H9 (cell line): ENCODE data around the gene CPT1A. TPM values are rescaled to one million over a fixed set of nuclear protein-coding genes. Genes with fewer than 3 reads are reported as not detected.

Experiments used
- DNase-seq: peaks from one replicate; pipeline ENCODE4 v3.0.0-alpha.2; 2017
- H2AFZ ChIP-seq: one replicate; pipeline ENCODE4 v1.6.1; 2013; ENCODE audit warnings: mild to moderate bottlenecking, low read length, control low read depth, moderate library complexity
- H2AK5ac ChIP-seq: 2 replicates; pipeline ENCODE4 v1.6.1; 2013; ENCODE audit warnings: low read length, control low read depth, mixed read lengths; ENCODE audit not compliant: insufficient read length
- H2BK120ac ChIP-seq: one replicate; pipeline ENCODE4 v1.6.1; 2013; ENCODE audit warnings: low read depth, mild to moderate bottlenecking, low read length, control low read depth, inconsistent platforms; ENCODE audit not compliant: poor library complexity, severe bottlenecking
- H2BK12ac ChIP-seq: 2 replicates; pipeline ENCODE4 v1.6.1; 2013; ENCODE audit warnings: low read length, control low read depth, mixed read lengths, low read depth; ENCODE audit not compliant: insufficient read length
- H2BK15ac ChIP-seq: 2 replicates; pipeline ENCODE4 v1.6.1; 2013; ENCODE audit warnings: low read depth, low read length, control low read depth
- H2BK20ac ChIP-seq: one replicate; pipeline ENCODE4 v1.6.1; 2013; ENCODE audit warnings: low read depth, mild to moderate bottlenecking, low read length, control low read depth, inconsistent platforms; ENCODE audit not compliant: poor library complexity, severe bottlenecking
- H2BK5ac ChIP-seq: 2 replicates; pipeline ENCODE4 v1.6.1; 2013; ENCODE audit warnings: low read length, control low read depth, mixed read lengths; ENCODE audit not compliant: insufficient read length
- H3K14ac ChIP-seq: 2 replicates; pipeline ENCODE4 v1.6.1; 2013; ENCODE audit warnings: low read length, control low read depth; ENCODE audit not compliant: insufficient read depth
- H3K18ac ChIP-seq: 2 replicates; pipeline ENCODE4 v1.6.1; 2013; ENCODE audit warnings: low read depth, mild to moderate bottlenecking, mixed read lengths, low read length, control low read depth; ENCODE audit not compliant: insufficient read length
- H3K23ac ChIP-seq: 2 replicates; pipeline ENCODE4 v1.6.1; 2013; ENCODE audit warnings: low read length, control low read depth, mixed read lengths, low read depth; ENCODE audit not compliant: insufficient read length
- H3K23me2 ChIP-seq: 2 replicates; pipeline ENCODE4 v1.6.1; 2013; ENCODE audit warnings: low read depth, mild to moderate bottlenecking, mixed read lengths, low read length, control low read depth; ENCODE audit not compliant: insufficient read length, poor library complexity, severe bottlenecking
- H3K27ac ChIP-seq: 2 replicates; pipeline ENCODE4 v1.5.1; 2013; ENCODE audit warnings: low read length, control low read depth, mixed read lengths, low read depth; ENCODE audit not compliant: insufficient read length
- H3K27me3 ChIP-seq: 2 replicates; pipeline ENCODE4 v1.6.1; 2013; ENCODE audit warnings: low read length, control low read depth, inconsistent platforms; ENCODE audit not compliant: insufficient read depth
- H3K4ac ChIP-seq: 2 replicates; pipeline ENCODE4 v1.6.1; 2013; ENCODE audit warnings: low read depth, mild to moderate bottlenecking, control low read depth, inconsistent platforms, low read length, moderate library complexity
- H3K4me1 ChIP-seq: 2 replicates; pipeline ENCODE4 v1.6.1; 2013; ENCODE audit warnings: low read length, control low read depth, inconsistent platforms; ENCODE audit not compliant: insufficient read depth
- H3K4me2 ChIP-seq: 2 replicates; pipeline ENCODE4 v1.6.1; 2013; ENCODE audit warnings: low read length, control low read depth, mixed read lengths; ENCODE audit not compliant: insufficient read length, insufficient read depth
- H3K56ac ChIP-seq: 2 replicates; pipeline ENCODE4 v1.6.1; 2013; ENCODE audit warnings: low read depth, mild to moderate bottlenecking, mixed read lengths, low read length, control low read depth; ENCODE audit not compliant: insufficient read length
- H3K79me1 ChIP-seq: 2 replicates; pipeline ENCODE4 v1.6.1; 2013; ENCODE audit warnings: low read depth, mild to moderate bottlenecking, moderate library complexity, low read length, control low read depth, inconsistent platforms; ENCODE audit not compliant: insufficient read depth, poor library complexity, severe bottlenecking
- H3K79me2 ChIP-seq: 2 replicates; pipeline ENCODE4 v1.6.1; 2013; ENCODE audit warnings: low read length, control low read depth, inconsistent platforms; ENCODE audit not compliant: insufficient read depth
- H3K9ac ChIP-seq: 2 replicates; pipeline ENCODE4 v1.6.1; 2013; ENCODE audit warnings: low read length, control low read depth, mixed read lengths; ENCODE audit not compliant: insufficient read length; ENCODE audit errors: extremely low read depth
- H3K9me3 ChIP-seq: one replicate; pipeline ENCODE4 v1.6.1; 2013; ENCODE audit warnings: low read depth, low read length, inconsistent platforms; ENCODE audit not compliant: control insufficient read depth
- H3T11ph ChIP-seq: one replicate; pipeline ENCODE4 v1.6.1; 2013; ENCODE audit warnings: mild to moderate bottlenecking, low read length, control low read depth, inconsistent platforms
- H4K20me1 ChIP-seq: one replicate; pipeline ENCODE4 v1.6.1; 2013; ENCODE audit not compliant: control insufficient read depth, insufficient read length, insufficient read depth
- H4K5ac ChIP-seq: 2 replicates; pipeline ENCODE4 v1.6.1; 2013; ENCODE audit warnings: low read depth, mild to moderate bottlenecking, mixed read lengths, low read length, control low read depth; ENCODE audit not compliant: insufficient read length
- H4K8ac ChIP-seq: replicated peaks from 2 replicates; pipeline ENCODE4 v1.6.1; 2013; ENCODE audit warnings: low read length, control low read depth, mixed read lengths, low read depth; ENCODE audit not compliant: insufficient read length
- H4K91ac ChIP-seq: 2 replicates; pipeline ENCODE4 v1.6.1; 2013; ENCODE audit warnings: low read depth, mild to moderate bottlenecking, moderate library complexity, mixed read lengths, low read length, control low read depth; ENCODE audit not compliant: insufficient read length
- H3K27ac Mint-ChIP-seq, 3 experiments: 2 replicates in 2 of 3; 3 replicates in 1 of 3; pipeline ENCODE4 v1.8.0; 2020 to 2021; ENCODE audit warnings: mixed read lengths in 3 of 3, mild to moderate bottlenecking in 1 of 3, moderate library complexity in 1 of 3
- H3K27me3 Mint-ChIP-seq: 2 replicates; pipeline ENCODE4 v1.8.0; 2021; ENCODE audit warnings: low read depth, mild to moderate bottlenecking, moderate library complexity, mixed read lengths
- H3K36me3 Mint-ChIP-seq, 3 experiments: 2 replicates in 2 of 3; 3 replicates in 1 of 3; pipeline ENCODE4 v1.8.0; 2020 to 2021; ENCODE audit warnings: low read depth in 3 of 3, mixed read lengths in 3 of 3; ENCODE audit not compliant: insufficient read depth in 1 of 3
- H3K4me1 Mint-ChIP-seq, 2 experiments: 2 replicates each; pipeline ENCODE4 v1.8.0; 2020; ENCODE audit warnings: mixed read lengths in 2 of 2
- H3K4me3 Mint-ChIP-seq, 2 experiments: 2 replicates in 1 of 2; 3 replicates in 1 of 2; pipeline ENCODE4 v1.8.0; 2020 to 2021; ENCODE audit warnings: mild to moderate bottlenecking in 2 of 2, mixed read lengths in 2 of 2, moderate library complexity in 1 of 2
- H3K9me3 Mint-ChIP-seq, 2 experiments: 2 replicates in 1 of 2; 3 replicates in 1 of 2; pipeline ENCODE4 v1.8.0; 2020; ENCODE audit warnings: mild to moderate bottlenecking in 2 of 2, mixed read lengths in 2 of 2, moderate library complexity in 1 of 2
- WGBS: extraction: QIAGEN DNeasy Blood & Tissue Kit; methylation state at CpG from one replicate; pipeline ENCODE4 v1.1.7; 2013; ENCODE audit warnings: missing lambda C conversion rate, low lambda C conversion rate, mixed read lengths; ENCODE audit not compliant: insufficient read length; ENCODE audit errors: extremely low coverage; 5-methylcytosine and 5-hydroxymethylcytosine counted together
- total RNA-seq: library from RNA; stranded (reverse); gene quantifications from 2 replicates; pipeline ENCODE4 v1.2.1, GENCODE V29; 2021
- TF ChIP-seq, protein P1 (sequence below): fragments of 200-600 bp; sonication (generic); conservative IDR thresholded peaks from 3 replicates; pipeline ENCODE4 v1.8.0; 2021; ENCODE audit warnings: antibody characterized with exemption, mild to moderate bottlenecking

Gene CPT1A
- total RNA-seq, 1 experiment from 2014 or later, result 7.5 TPM

DNA sequence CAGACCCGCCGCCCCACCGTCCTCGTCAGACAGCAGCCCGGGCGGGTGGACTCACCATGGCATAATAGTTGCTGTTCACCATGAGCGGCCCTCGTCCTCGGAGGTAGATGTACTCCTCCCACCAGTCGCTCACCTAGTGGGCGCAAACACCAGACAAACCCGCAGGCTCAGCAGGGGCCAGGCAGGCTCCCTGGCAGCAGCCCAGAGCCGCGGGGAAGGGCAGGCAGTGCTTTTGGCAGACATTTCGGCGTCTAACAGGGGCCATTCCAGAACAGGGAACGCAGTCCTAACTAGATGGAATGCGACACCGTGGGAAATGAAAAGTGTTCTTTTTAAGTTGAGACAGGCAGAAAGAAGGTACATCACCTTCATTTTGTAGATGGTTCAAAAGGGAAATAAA lies 44.9 kb downstream of the CPT1A start:
- no peak for DNase-seq
- H3K27me3 Mint-ChIP-seq, result no peaks in the 10 kb centered on the region

More for the DNA sequence above, 44.9 kb downstream of the CPT1A start:
- Histone ChIP-seq H4K91ac (no peak overlapping the region), H4K20me1 (no peaks in the 10 kb centered on the region), H3K18ac (no peak overlapping the region), H3K27me3 (no peaks in the 10 kb centered on the region), H3K4me2 (no peak overlapping the region), H2BK20ac (no peak overlapping the region), H2BK120ac (no peak overlapping the region), H3T11ph (no peak overlapping the region), H3K9ac (no peak overlapping the region), H3K79me1 (no peaks in the 10 kb centered on the region), H3K4ac (no peak overlapping the region), H2AFZ (no peak overlapping the region), H3K56ac (no peak overlapping the region), H3K79me2 (no peaks in the 10 kb centered on the region), H2BK5ac (no peak overlapping the region), H4K8ac (no peak overlapping the region), H3K23me2 (no peaks in the 10 kb centered on the region), H2BK15ac (no peak overlapping the region), H3K27ac (no peak overlapping the region), H3K9me3 (no peaks in the 10 kb centered on the region), H4K5ac (no peak overlapping the region), H3K4me1 (no peaks in the 10 kb centered on the region), H3K23ac (no peak overlapping the region), H2AK5ac (no peak overlapping the region), H3K14ac (no peak overlapping the region), H2BK12ac (no peak overlapping the region)
- TF ChIP-seq, protein P1, sequence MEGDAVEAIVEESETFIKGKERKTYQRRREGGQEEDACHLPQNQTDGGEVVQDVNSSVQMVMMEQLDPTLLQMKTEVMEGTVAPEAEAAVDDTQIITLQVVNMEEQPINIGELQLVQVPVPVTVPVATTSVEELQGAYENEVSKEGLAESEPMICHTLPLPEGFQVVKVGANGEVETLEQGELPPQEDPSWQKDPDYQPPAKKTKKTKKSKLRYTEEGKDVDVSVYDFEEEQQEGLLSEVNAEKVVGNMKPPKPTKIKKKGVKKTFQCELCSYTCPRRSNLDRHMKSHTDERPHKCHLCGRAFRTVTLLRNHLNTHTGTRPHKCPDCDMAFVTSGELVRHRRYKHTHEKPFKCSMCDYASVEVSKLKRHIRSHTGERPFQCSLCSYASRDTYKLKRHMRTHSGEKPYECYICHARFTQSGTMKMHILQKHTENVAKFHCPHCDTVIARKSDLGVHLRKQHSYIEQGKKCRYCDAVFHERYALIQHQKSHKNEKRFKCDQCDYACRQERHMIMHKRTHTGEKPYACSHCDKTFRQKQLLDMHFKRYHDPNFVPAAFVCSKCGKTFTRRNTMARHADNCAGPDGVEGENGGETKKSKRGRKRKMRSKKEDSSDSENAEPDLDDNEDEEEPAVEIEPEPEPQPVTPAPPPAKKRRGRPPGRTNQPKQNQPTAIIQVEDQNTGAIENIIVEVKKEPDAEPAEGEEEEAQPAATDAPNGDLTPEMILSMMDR, result no peak
- Mint-ChIP-seq H3K36me3 (0 out of 7 replicates have a peak, but pooled peaks cover 0 to 4% (median 0%) of the 10 kb centered on the region in 3 experiments), H3K4me3 (no peak overlapping the region), H3K4me1 (peaks cover 7 to 9% of the 10 kb centered on the region in 2 experiments), H3K27ac (no peak overlapping the region), H3K9me3 (no peaks in the 10 kb centered on the region)
- WGBS, result no CpG with 5 or more reads among the region's 19 CpGs
